ENCODE measurements around the gene NUP160.
"Not testable (repeated sequence)": the region's sequence is repeated elsewhere in the genome, so short reads cannot be mapped to it uniquely, and the experiment has no call there.

The NUP160 gene

DNA sequence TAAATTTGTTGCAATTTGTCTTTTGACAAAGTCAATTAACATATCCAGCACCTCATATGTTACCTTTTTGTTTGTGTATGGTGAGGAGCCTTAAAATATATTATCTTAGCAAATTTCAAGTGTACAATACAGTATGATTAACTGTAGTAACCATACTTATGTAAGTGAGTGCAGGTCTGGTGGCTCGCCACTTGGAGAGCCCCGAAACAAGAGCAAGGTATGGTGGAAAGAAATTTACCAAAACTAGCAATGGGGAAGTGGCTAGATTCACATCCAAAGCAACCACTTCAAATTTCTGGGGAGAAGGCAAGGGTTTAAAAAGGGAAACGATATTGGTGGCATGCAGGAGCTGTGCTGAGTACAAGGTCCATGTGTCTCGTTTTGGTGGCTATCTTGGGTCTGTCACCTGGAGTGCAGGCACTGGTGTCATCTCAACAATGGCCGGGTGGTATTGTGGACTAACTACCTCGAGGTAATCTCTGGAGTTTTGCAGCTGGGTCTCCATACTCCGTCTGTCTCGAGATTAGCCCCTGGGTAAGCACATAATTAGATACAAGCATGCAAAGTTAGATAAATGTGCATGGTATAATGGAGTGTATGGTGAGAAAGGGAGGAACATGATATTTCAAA, 72.8 kb downstream of the NUP160 start:
- TF ChIP-seq SPI1 (IDR thresholded peaks at IDR 0.05; ENCODE audit: low read depth, low read length) (no peak), TAF1 (IDR thresholded peaks at IDR 0.05; ENCODE audit: low read depth, low read length) (no peak), PAX5 (IDR thresholded peaks at IDR 0.05; ENCODE audit: insufficient read depth, low read length, severe bottlenecking) (no peak), POLR2AphosphoS5 (IDR thresholded peaks at IDR 0.05; ENCODE audit: low read depth, low read length) (no peak), POU2F2 (IDR thresholded peaks at IDR 0.05; ENCODE audit: low read depth, low read length) (no peak), POLR2A (IDR thresholded peaks at IDR 0.05; ENCODE audit: low read depth, low read length) (no peak)
- no peak for DNase-seq (ENCODE audit: insufficient read length, low spot score)
- peak; percentile 35 for FAIRE-seq

DNA sequence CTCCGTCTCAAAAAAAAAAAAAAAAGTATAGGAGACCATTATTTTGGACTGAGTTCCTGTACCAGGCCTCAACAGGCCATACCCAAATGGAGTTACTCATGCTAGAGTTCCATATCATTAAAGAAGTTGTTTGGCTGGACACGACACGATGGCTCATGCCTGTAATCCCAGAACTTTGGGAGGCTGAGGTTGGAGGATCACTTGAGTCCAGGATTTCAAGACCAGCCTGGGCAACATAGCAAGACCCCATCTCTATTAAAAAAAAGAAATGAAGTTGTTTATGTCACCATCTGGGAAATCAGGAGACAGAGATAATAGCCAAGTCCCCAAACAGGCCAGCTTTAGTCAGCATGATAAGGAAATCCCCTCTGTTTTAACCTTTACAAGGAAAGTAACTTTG, 74.3 kb downstream of the NUP160 start:
- FAIRE-seq, result no peak
- DNase-seq (ENCODE audit: insufficient read length, low spot score), result no peak
- TF ChIP-seq POLR2A (IDR thresholded peaks at IDR 0.05; ENCODE audit: low read depth, low read length) (no peak), POU2F2 (IDR thresholded peaks at IDR 0.05; ENCODE audit: low read depth, low read length) (no peak), SPI1 (IDR thresholded peaks at IDR 0.05; ENCODE audit: low read depth, low read length) (no peak), TAF1 (IDR thresholded peaks at IDR 0.05; ENCODE audit: low read depth, low read length) (no peak), PAX5 (IDR thresholded peaks at IDR 0.05; ENCODE audit: insufficient read depth, low read length, severe bottlenecking) (no peak), POLR2AphosphoS5 (IDR thresholded peaks at IDR 0.05; ENCODE audit: low read depth, low read length) (no peak)

DNA sequence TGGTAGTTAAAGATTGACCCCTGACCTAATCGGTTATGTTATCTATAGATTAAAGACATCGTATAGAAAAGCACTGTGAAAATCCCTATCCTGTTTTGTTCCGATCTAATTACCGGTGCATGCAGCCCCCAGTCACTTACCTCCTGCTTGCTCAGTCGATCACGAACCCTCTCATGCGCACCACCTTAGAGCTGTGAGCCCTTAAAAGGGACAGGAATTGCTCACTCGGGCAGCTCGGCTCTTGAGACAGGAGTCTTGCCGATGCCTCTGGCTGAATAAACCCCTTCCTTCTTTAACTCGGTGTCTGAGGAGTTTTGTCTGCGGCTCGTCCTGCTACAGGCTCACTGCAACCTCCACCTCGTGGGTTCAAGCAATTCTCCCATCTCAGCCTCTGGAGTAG, 78.6 kb downstream of the NUP160 start:
- not testable (repeated sequence) for DNase-seq (ENCODE audit: insufficient read length, low spot score); FAIRE-seq

DNA sequence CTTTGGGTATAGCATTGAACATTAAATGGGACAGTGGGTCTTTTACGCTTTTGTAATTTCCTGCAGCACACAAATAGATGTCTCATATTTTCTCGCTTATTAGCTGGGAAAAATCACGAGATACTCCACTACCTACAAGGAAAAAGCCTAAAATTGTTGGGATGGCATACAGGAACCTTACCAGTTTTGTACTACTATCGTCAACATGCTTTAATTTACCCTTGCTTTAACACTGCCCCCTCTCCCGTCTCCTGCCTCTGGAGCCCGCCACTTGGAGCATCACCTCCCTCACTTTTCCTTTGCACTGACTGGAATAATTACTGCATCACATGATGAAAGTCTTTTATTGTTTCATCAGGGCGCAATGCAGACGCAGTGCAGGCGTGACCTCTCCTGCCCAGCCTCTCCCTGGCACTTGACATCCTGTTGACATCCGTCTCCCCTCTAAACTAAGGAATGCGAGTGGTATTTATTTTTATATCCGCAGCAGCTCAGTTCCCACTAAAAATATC, 80.0 kb downstream of the NUP160 start:
- DNase-seq (ENCODE audit: insufficient read length, low spot score) (no peak), FAIRE-seq (peak; percentile 9)
- TF ChIP-seq POLR2AphosphoS5 (IDR thresholded peaks at IDR 0.05; ENCODE audit: low read depth, low read length) (no peak), SPI1 (IDR thresholded peaks at IDR 0.05; ENCODE audit: low read depth, low read length) (no peak), POLR2A (IDR thresholded peaks at IDR 0.05; ENCODE audit: low read depth, low read length) (peak; percentile 59)

DNA sequence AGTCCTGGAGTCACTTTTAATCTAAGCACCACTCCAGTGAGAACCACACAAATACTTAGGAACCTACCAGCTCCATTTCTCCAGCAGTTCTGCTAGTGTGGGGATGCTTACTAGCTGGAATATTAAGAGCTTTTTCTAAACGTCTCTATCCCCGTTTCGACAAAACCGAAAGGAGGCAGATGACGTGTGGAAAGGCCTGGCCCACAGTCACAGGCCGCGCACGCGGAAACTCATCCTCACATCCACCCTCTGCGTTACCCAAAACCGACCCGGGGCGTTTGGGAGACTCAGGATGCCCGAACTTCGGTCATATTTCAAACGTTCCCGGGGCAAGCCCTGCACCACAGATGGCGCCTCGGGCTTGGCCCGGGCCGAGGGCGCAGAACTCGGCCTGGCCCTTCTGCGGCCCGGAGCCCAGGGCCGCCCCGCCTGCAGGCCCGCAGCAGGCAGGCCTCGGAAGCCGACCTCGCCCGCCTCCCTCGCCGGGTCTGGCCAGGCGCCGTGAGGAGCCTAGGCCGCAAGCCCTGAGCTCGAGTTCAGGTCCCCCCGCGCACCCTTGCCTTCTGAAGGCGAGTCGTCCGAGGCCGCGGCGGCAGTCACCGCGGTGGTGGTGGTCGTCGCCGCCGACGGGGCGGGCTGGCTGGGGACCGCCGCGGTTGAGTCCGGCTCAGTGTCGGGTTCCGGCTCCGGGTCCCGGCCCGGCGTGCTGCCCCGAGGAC, 81.5 kb downstream of the NUP160 start:
- DNase-seq (ENCODE audit: insufficient read length, low spot score), result no peak
- peak; percentile 40 for FAIRE-seq
- TF ChIP-seq POLR2AphosphoS5 (IDR thresholded peaks at IDR 0.05; ENCODE audit: low read depth, low read length) (no peak; the same call in 1 of the 2 replicates), SPI1 (IDR thresholded peaks at IDR 0.05; ENCODE audit: low read depth, low read length) (no peak), POLR2A (IDR thresholded peaks at IDR 0.05; ENCODE audit: low read depth, low read length) (0 out of 2 replicates have a peak, but pooled peaks have one; percentile 13), TAF1 (IDR thresholded peaks at IDR 0.05; ENCODE audit: low read depth, low read length) (peak; percentile 48; the same call in 1 of the 2 replicates), PAX5 (IDR thresholded peaks at IDR 0.05; ENCODE audit: insufficient read depth, low read length, severe bottlenecking) (no peak), POU2F2 (IDR thresholded peaks at IDR 0.05; ENCODE audit: low read depth, low read length) (no peak)

DNA sequence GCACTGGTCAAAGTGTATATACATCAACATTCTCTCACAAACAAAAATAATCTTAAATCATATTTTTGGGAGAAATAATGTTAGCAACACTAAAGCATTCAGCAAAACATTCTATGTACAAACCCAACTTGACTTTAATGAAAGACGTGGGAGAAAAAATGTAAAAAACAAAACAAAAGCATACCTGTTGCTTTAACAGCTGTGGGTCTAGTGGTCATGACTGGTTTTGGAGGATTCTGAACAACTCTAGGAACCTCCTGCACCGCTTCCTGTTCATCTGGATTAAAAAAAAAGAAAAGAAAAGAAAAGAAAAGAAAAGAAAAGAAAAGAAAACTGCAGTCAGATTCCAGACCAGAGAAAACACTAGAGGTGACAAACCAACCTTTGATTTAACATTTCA, 83.1 kb downstream of the NUP160 start:
- FAIRE-seq, result no peak
- DNase-seq (ENCODE audit: insufficient read length, low spot score), result no peak
- TF ChIP-seq SPI1 (IDR thresholded peaks at IDR 0.05; ENCODE audit: low read depth, low read length), result no peak
- no peak for TF ChIP-seq PAX5 (IDR thresholded peaks at IDR 0.05; ENCODE audit: insufficient read depth, low read length, severe bottlenecking)
- TF ChIP-seq POU2F2 (IDR thresholded peaks at IDR 0.05; ENCODE audit: low read depth, low read length), result no peak
- no peak for TF ChIP-seq POLR2A (IDR thresholded peaks at IDR 0.05; ENCODE audit: low read depth, low read length)
- TF ChIP-seq TAF1 (IDR thresholded peaks at IDR 0.05; ENCODE audit: low read depth, low read length), result no peak
- TF ChIP-seq POLR2AphosphoS5 (IDR thresholded peaks at IDR 0.05; ENCODE audit: low read depth, low read length), result no peak

DNA sequence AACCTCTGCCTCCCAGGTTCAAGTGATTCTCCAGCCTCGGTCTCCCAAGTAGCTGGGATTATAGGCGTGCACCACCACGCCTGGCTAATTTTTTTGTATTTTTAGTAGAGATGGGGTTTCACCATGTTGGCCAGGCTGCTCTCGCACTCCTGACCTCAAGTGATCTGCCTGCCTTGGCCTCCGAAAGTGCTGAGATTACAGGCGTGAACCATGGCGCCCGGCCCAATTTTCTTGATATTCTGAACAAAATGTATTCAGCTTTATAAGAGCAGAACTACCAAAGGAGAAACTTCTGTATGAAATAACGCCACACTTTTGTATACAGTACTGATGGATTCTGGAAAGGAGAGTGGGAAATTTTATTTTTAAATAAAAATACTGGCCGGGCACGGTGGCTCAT, 88.9 kb downstream of the NUP160 start:
- not testable (repeated sequence) for FAIRE-seq; DNase-seq (ENCODE audit: insufficient read length, low spot score)

DNA sequence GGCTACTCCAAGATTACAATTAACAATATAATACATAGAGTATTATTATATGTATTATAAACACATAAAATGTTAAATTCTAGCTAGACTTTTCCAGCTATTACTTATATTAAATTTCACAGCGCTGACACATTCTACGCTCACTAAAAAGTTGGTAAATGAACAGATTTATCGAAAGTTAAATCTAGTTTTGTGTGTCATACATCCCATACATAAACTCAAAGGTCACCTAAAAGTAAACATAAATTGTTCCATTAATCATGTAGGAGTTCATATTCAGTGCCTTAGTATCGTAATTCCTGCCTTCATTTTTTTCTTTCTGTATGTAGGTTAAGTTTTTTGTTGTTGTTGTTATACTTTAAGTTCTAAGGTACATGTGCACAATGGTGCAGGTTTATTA, 91.9 kb downstream of the NUP160 start:
- FAIRE-seq (no peak), DNase-seq (ENCODE audit: insufficient read length, low spot score) (no peak)
- no peak for TF ChIP-seq SPI1 (IDR thresholded peaks at IDR 0.05; ENCODE audit: low read depth, low read length)
- TF ChIP-seq POU2F2 (IDR thresholded peaks at IDR 0.05; ENCODE audit: low read depth, low read length), result no peak
- TF ChIP-seq TAF1 (IDR thresholded peaks at IDR 0.05; ENCODE audit: low read depth, low read length), result no peak
- TF ChIP-seq PAX5 (IDR thresholded peaks at IDR 0.05; ENCODE audit: insufficient read depth, low read length, severe bottlenecking), result no peak
- TF ChIP-seq POLR2AphosphoS5 (IDR thresholded peaks at IDR 0.05; ENCODE audit: low read depth, low read length), result no peak
- no peak for TF ChIP-seq POLR2A (IDR thresholded peaks at IDR 0.05; ENCODE audit: low read depth, low read length)

DNA sequence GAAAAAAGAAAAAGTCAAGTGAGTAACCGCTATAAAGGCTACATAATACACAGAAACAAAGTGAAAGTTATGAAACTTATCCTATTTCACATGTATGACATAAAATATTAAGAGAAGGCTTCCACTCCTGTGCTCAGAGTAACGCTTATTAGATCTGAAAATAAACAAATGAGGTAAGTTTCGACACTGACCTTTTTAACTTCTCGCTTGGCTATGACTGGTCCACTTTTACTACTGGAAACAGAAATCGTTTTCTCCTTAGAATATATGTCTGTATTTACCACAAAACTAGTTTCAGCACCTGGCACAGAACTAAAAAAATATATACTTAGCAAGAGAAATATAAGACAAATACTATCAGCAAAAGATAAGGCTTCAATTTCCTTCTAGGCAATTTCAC, 97.4 kb downstream of the NUP160 start:
- no peak for FAIRE-seq
- no peak for DNase-seq (ENCODE audit: insufficient read length, low spot score)
- no peak for TF ChIP-seq POLR2AphosphoS5 (IDR thresholded peaks at IDR 0.05; ENCODE audit: low read depth, low read length)
- TF ChIP-seq SPI1 (IDR thresholded peaks at IDR 0.05; ENCODE audit: low read depth, low read length), result no peak
- TF ChIP-seq POU2F2 (IDR thresholded peaks at IDR 0.05; ENCODE audit: low read depth, low read length), result no peak
- TF ChIP-seq POLR2A (IDR thresholded peaks at IDR 0.05; ENCODE audit: low read depth, low read length), result no peak
- no peak for TF ChIP-seq PAX5 (IDR thresholded peaks at IDR 0.05; ENCODE audit: insufficient read depth, low read length, severe bottlenecking)
- no peak for TF ChIP-seq TAF1 (IDR thresholded peaks at IDR 0.05; ENCODE audit: low read depth, low read length)

DNA sequence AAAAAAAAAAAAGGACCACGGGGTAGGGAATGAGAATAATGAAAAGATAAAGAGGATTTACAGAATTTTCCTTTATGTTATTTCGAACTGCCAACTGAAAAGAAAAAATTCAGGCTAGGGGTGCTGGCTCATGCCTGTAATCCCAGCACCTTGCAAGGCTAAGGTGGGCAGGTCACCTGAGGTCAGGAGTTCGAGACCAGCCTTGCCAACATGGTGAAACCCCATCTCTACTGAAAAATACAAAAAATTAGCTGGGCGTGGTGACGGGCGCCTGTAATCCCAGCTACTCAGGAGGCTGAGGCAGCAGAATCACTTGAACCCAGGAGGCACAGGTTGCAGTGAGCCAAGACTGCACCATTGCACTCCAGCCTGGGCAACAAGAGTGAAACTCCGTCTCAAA, 105.7 kb downstream of the NUP160 start:
- DNase-seq (ENCODE audit: insufficient read length, low spot score); FAIRE-seq: not testable (repeated sequence)

DNA sequence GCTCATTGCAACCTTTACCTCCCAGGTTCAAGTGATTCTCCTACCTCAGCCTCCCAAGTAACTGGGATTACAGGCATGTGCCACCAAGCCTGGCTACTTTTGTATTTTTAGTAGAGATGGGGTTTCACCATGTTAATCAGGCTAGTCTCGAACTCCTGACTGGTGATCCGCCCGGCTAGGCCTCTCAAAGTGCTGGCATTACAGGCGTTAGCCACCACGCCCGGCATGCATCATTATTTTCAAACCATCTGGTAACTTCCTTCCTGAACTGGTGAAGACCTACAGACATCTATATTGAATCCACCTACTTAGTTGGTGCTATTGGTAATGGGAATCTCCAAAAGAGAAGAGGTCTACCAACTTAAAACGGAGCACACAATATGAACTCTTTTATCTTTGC, 110.3 kb downstream of the NUP160 start:
- not testable (repeated sequence) for FAIRE-seq; DNase-seq (ENCODE audit: insufficient read length, low spot score)
